Sigmoid colon (tissue), 4 donors: ENCODE measurements around the gene ZNF273.

Experiments used
- CTCF ChIP-seq, 4 experiments: fragments of 450-650 bp in 3 of 4; fragments of 200-600 bp in 1 of 4; IDR thresholded peaks; one replicate each; pipeline ENCODE4 v1.5.1; 2016 to 2019; ENCODE audit warnings: antibody characterized with exemption in 4 of 4, mild to moderate bottlenecking in 3 of 4, moderate library complexity in 2 of 4
- EP300 ChIP-seq, 4 donors: sonication (generic); formaldehyde crosslinking; IDR thresholded peaks; one replicate each; pipeline ENCODE4 v1.6.1; 2017; ENCODE audit warnings: antibody characterized with exemption in 4 of 4
- POLR2A ChIP-seq, 2 donors: fragments of 450-650 bp; IDR thresholded peaks; one replicate each; pipeline ENCODE4 v1.6.1; 2016; ENCODE audit warnings: antibody characterized with exemption in 2 of 2, mild to moderate bottlenecking in 2 of 2, moderate library complexity in 2 of 2
- POLR2AphosphoS5 ChIP-seq, 4 donors: sonication (generic); formaldehyde crosslinking; IDR thresholded peaks; one replicate each; pipeline ENCODE4 v1.6.1; 2017; ENCODE audit warnings: antibody characterized with exemption in 4 of 4

DNA sequence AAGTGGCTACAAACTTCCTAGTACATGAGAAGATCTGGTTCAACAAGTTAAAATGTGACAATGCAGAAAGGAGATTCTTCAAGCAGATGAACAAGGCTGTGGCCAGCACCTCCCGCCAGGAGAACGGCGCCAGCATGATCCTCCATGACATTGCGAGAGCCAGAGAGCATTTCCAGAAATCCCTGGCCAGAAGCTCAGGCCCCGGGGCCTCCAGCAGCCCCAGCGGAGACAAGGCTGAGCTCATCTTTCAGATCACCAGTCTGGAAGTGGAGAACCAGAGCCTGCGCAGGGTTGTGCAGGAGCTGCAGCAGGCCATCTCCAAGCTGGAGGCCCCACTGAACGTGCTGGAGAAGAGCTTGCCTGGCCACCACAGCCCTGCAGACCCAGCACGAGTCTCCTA lies 40.1 kb upstream of the ZNF273 start:
- TF ChIP-seq POLR2AphosphoS5 (IDR thresholded peaks at IDR 0.05), result no peak
- no peak for TF ChIP-seq POLR2A (IDR thresholded peaks at IDR 0.05)
- no peak for TF ChIP-seq CTCF (IDR thresholded peaks at IDR 0.05)
- TF ChIP-seq EP300 (IDR thresholded peaks at IDR 0.05), result no peak
